GM19467 (cell line): Measurements from ENCODE around the gene PLCB2.

ENCODE experiments used
- ATAC-seq: cut with Tn5 transposase; IDR thresholded peaks from one replicate; pipeline ENCODE4 v1.9.1; 2021; ENCODE audit warnings: mild to moderate bottlenecking, moderate library complexity; ENCODE audit not compliant: unreplicated experiment

Gene PLCB2

GRCh38 chr15:40272485-40273056 lies 35.2 kb downstream of the PLCB2 start:
- ATAC-seq = no peak

- no peak for ATAC-seq
Measured at GRCh38 chr15:40271685-40272484, 35.9 kb downstream of the PLCB2 start.

GRCh38 chr15:40270246-40270995 lies 37.3 kb downstream of the PLCB2 start:
- no peak for ATAC-seq

GRCh38 chr15:40269604-40270003 lies 38.1 kb downstream of the PLCB2 start:
- ATAC-seq = no peak

GRCh38 chr15:40267670-40268069 lies 40.1 kb downstream of the PLCB2 start:
- ATAC-seq = no peak

- ATAC-seq = no peak
Measured at GRCh38 chr15:40266828-40267304, 40.9 kb downstream of the PLCB2 start.

GRCh38 chr15:40265875-40266274 lies 41.9 kb downstream of the PLCB2 start:
- ATAC-seq = no peak

- no peak for ATAC-seq
Measured at GRCh38 chr15:40265355-40265754, 42.4 kb downstream of the PLCB2 start.

GRCh38 chr15:40264321-40265153 lies 43.2 kb downstream of the PLCB2 start:
- no peak for ATAC-seq

- ATAC-seq = no peak
Measured at GRCh38 chr15:40263024-40263754, 44.5 kb downstream of the PLCB2 start.

GRCh38 chr15:40259021-40259420 lies 48.7 kb downstream of the PLCB2 start:
- no peak for ATAC-seq

- no peak for ATAC-seq
Measured at GRCh38 chr15:40258544-40258943, 49.2 kb downstream of the PLCB2 start.

GRCh38 chr15:40257656-40258450 lies 49.9 kb downstream of the PLCB2 start:
- ATAC-seq = no peak

GRCh38 chr15:40256638-40257235 lies 51.0 kb downstream of the PLCB2 start:
- no peak for ATAC-seq

GRCh38 chr15:40255033-40255432 lies 52.7 kb downstream of the PLCB2 start:
- ATAC-seq = no peak

- no peak for ATAC-seq
Measured at GRCh38 chr15:40254452-40254851, 53.3 kb downstream of the PLCB2 start.

- no peak for ATAC-seq
Measured at GRCh38 chr15:40253167-40253790, 54.5 kb downstream of the PLCB2 start.

GRCh38 chr15:40252438-40253166 lies 55.1 kb downstream of the PLCB2 start:
- no peak for ATAC-seq
